Dermis microvascular lymphatic vessel endothelial cell (primary cell): ENCODE results near the gene FES. TPM values are rescaled to one million over a fixed set of nuclear protein-coding genes. Genes with fewer than 3 reads are reported as not detected.
"Not testable (repeated sequence)": the region's sequence is repeated elsewhere in the genome, so short reads cannot be mapped to it uniquely, and the experiment has no call there.

Experiments used
- DNase-seq, 2 donors: peaks; one replicate each; pipeline versions ENCODE4 v3.0.0 to v3.0.0-alpha.2; 2010; ENCODE audit warnings: low read depth in 2 of 2
- total RNA-seq: library from RNA; depleted of rRNA; stranded (reverse); fragments of >200 nt; gene quantifications from 2 replicates; pipeline ENCODE4 v1.2.1, GENCODE V29; 2014

Gene FES
- total RNA-seq, 1 donor from 2014 or later, result 55.7 TPM

DNA sequence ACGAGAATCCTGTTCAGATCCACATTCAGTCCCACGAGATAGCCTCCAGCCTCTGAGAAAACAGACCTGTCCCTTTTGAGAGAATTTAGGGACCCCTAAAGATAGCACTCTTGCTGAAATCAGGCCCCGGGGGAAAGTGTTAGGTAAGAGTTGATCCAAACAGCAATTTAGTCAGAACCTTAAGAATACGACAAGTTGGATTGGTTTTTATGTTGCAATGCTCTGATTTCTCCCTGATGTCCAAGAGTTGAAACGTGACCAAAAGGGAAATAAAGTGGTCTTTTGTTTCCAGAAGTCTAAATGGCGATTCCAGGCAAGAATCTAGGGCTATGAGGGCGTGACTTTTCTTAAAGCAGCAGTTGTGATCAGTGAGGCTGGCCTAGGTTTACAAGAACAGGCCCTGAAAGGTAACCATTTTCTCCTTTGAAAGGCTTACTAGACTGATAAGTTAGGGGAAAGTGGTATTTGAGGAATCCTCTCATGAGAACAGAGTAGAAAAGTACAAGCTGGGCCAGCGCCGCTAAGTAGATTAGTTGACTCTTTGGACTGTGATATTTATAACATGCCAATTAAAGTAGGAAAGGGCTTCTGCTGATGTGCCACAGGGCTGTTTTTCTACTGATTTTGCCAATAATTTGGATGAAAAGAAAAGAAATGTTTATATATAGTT, 23.7 kb downstream of the FES start:
- no peak for DNase-seq

DNA sequence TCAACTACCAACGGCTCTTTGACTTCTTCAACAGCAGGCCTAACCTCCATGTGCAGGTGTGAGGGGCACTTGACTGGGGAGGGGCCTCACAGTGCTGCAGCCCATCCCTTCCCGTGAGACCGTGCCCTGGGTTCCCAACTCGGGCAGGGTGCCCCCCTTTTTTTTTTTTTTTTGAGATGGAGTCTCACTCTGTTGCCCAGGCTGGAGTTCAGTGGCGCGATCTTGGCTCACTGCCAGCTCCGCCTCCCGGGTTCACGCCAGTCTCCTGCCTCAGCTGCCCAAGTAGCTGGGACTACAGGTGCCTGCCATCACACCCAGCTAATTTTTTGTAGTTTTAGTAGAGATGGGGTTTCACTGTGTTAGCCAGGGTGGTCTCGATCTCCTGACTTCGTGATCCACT, 25.1 kb downstream of the FES start:
- not testable (repeated sequence) for DNase-seq

DNA sequence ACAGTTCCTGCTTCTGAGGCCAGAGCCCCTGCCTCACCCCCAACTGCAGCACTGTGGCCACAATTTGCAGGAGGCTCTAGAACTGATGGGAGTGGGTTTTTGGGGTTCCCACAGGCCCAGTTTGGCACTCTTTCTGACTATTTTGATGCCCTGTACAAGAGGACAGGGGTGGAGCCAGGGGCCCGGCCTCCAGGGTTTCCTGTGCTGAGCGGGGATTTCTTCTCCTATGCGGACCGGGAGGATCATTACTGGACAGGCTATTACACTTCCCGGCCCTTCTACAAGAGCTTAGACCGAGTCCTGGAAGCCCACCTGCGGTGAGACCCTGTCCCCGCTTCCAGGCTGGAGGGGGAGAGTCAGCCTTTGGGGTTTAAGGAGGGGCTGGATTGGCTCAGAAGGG, 25.7 kb downstream of the FES start:
- DNase-seq, result no peak

DNA sequence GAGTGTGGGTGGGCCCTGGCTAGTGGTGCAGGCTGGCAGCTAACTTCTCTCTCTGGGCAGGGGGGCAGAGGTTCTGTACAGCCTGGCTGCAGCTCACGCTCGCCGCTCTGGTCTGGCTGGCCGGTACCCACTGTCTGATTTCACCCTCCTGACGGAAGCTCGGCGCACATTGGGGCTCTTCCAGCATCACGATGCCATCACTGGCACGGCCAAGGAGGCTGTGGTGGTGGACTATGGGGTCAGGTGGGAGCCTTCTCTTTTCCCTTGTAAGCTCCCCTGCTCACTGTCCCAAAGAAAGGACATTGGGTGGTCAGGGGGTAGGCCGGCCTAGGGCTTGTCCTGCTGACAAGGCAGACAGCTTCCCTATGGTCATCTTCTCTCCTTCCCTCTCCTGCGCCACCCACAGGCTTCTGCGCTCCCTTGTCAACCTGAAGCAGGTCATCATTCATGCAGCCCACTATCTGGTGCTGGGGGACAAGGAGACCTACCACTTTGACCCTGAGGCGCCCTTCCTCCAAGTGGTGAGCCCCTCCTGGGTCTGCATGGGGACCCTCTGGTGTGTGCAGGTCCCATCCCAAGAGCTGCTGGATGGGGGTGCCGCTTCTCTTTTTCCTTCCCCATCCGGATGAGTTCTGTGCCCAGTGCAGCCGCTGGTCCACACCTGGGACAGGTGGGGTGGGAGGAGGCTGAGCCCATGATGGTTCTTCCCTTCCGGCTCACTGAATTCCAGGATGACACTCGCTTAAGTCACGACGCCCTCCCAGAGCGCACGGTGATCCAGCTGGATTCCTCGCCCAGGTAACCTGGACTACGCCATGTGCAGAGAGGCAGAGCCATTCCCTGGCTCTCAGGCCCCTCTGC, 26.4 kb downstream of the FES start:
- DNase-seq, result no peak

DNA sequence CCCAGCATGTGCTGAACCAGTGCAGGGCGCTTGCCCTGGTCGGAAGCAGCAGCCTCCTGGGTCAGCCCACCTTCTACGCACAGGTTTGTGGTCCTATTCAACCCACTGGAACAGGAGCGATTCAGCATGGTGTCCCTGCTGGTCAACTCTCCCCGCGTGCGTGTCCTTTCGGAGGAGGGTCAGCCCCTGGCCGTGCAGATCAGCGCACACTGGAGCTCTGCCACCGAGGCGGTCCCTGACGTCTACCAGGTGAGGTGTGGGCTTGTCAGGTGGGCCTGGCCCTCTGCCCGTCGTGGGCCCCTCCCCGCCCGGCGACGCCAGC, 27.0 kb downstream of the FES start:
- DNase-seq, result no peak

DNA sequence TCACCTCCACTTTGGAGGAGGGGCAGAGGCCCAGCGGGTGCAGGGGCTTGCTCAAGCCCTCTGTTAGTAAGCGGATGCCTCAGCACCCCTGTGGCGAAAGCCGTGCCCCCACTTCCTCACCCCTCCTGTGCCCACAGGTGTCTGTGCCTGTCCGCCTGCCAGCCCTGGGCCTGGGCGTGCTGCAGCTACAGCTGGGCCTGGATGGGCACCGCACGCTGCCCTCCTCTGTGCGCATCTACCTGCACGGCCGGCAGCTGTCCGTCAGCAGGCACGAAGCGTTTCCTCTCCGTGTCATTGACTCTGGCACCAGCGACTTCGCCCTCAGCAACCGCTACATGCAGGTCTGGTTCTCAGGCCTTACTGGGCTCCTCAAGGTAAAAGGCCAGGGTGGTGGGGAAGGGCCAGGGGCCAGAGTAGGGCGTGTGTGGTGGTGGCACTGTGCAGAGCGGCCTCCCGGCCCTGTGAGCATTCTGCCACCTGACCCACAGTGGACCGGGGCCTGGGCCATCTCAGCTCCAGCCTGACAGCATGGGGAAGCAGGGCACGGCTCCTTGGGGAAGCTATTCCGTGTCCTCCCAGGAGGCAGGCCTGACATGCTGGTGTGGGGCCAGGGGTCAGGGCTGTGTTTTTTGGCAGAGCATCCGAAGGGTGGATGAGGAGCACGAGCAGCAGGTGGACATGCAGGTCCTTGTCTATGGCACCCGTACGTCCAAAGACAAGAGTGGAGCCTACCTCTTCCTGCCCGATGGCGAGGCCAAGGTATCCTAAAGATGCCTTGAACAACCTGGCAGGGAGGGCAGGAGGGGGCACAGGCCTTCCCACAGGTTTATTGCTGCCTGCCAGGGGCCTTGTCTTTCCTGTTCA, 27.8 kb downstream of the FES start:
- no peak for DNase-seq

DNA sequence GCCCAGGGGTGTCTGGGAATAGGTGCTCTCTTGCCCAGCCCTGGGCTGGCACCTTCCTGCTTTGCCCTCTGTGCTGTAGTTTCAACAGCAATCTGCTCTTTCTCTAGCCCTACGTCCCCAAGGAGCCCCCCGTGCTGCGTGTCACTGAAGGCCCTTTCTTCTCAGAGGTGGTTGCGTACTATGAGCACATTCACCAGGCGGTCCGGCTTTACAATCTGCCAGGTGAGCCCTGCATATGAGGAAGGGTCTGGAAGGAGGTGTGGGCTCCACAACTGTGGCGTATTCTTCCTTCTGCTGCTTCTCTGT, 28.4 kb downstream of the FES start:
- no peak for DNase-seq

DNA sequence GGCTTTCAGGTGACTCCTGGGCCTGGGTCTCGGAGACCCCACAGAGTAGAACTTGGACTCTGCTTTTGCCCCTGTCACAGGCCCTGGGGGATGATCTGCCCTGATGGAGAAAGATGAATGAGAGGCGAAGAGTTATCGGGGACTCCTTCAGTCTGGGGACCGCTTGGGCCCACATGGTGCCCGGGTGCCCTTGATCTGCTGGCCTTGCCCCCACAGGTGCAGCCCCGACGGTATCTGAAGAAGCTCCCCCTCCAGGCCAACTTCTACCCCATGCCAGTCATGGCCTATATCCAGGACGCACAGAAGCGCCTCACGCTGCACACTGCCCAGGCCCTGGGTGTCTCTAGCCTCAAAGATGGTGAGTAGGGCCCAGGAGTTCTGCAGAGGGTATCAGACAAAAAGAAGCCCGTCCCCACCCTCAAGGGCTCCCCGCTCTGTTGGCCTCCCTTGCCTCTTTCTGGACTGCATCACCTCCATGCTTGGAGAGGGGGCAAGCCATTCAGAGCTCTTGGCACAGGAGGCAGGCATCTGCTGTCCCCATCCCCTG, 29.2 kb downstream of the FES start:
- DNase-seq, result no peak

DNA sequence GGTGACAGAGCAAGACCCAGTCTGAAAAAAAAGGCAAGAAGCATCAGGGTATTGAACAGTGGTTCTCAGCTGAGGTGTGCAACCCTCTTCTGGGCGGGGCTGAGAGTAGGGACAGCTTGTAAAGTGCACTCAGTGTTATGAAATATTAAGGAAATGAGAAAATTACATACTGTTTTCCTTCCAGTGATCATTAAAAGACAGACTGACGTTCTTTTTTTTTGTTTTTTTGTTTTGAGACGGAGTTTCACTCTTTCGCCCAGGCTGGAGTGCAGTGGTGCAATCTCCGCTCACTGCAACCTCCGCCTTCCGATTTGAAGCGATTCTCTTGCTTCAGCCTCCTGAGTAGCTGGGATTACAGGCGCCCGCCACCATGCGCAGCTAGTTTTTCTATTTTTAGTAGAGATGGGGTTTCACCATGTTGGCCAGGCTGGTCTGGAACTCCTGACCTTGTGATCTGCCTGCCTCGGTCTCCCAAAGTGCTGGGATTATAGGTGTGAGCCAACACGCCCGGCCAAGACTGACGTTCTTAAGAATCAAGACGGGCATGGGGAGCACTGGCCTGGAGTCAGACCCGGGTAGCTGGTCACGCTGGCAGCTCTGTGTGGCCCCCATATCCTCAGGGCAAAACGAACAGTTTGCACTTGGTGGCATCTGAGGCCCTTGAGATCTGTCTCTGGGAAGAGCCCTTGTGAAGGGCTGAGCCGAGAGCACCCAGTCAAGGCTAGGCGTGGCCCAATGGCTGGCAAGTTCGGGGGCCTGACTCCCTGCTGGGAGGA, 30.2 kb downstream of the FES start:
- no peak for DNase-seq

DNA sequence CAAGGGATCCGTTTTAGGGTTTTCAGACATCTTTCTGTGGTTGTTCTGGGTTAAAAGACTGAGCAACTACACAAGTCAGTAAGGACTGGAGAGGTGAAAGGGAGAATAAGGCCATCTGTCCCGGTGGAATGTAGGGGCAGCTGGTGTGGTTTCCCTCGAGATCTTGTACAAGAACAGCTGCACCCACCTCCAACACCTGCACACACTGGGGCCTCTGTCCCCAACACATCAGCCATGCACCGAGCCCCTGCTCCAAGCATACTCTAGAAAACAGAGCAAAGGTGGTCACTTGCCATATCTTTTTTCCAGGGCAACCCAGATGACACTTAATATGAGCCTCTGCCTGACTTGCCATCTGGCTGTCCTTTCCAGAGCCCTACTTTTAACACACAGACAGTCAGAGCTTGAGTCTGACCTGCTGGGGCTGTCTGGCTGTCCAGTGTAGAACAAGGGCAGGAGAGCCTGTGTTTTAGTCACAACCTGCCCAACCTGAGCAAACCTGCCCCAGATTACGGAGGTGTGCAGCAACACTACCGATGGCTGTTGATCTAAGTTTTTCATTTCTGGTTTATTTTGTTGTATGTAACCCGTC, 31.0 kb downstream of the FES start:
- DNase-seq, result no peak

DNA sequence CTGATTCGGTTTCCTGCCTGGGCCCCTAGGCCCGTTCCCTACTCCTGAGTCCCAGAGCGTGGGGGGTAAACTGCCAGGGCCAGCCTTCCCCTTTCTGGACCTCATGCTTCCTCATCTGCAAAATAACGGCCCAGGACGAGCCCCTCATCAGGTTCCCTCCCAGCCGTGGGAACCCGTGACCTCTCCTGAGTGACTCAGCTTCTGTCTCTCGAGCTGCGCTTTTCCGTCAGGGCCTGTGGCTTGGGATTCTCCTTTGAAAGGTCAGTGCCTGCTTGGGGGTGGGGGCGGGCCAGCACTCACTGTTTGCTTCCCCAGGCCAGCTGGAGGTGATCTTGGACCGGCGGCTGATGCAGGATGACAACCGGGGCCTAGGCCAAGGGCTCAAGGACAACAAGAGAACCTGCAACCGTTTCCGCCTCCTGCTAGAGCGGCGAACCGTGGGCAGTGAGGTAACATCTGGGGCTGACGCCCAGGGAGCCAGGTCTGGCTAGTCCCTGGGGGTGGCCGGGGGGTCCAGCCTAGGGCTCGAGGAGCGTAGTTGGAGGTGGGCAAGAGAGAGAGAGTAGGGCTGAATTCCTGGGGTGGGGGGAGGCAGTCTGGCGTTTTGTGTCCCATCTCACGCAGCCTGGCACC, 31.6 kb downstream of the FES start:
- DNase-seq, result no peak

DNA sequence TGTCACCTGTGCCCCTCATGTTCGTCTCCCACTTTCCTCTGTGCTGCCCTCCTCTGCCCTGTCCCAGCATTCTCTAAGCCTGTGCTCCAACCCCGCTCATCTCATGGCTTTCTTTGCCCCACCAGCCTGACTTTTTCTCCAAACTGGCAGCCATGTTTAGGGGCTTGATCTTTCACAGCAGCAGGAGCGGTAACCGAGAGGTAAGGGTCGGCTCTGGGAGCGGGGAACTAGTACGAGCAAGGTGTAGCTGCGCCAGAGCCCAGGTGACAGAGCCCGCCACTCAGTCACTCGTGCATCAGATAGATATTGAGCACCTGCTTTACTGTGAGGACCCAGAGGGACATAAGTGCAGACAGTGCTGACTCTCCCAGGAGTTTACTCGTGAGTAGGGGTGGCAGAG, 32.2 kb downstream of the FES start:
- DNase-seq, result no peak

DNA sequence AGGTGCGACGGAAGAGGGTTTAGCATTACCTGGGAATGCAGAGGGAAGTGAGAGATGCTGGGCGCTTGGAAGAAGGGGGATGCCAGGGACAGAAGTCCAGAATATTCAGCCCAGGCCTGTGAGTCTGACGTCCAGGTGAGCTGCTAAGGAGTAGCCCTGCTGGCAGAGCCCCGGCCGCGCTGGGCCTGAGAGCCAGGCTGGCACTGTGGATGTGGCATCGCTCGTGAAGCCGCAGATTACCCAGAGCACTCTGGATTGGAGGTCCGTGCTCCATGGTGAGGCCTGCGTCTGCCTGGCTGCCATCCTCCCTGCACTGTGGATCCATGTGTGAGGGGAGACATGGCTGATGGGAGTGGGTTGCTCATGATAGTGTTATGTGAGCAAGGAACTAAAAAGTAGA, 33.3 kb downstream of the FES start:
- no peak for DNase-seq

DNA sequence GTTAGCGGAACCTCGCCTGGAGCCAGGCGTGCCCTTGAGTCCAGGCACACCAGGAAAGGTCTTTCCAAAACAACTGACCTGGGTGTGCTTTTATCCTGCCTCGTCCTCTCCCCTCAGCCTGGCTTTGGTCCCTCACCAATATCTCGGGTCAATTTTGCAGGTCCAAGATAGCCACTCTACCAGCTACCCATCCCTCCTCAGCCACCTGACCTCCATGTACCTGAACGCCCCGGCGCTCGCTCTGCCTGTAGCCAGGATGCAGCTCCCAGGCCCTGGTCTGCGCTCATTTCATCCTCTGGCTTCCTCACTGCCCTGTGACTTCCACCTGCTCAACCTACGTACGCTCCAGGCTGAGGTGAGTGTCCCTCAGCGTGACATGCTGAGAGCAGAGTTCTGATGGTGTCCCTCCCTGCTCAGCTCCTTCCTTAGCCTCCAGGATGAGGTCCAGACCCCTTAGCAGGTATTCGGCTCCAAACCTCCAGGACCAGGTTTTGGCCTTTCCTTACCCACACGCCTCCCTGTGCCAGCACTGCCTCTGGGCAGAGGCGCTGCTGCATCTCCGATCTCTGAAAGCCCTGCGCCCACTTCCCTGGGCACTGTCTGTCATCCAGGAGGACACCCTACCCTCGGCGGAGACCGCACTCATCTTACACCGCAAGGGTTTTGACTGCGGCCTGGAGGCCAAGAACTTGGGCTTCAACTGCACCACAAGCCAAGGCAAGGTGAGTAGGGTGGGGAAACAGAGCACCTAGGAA, 33.9 kb downstream of the FES start:
- DNase-seq, result no peak

DNA sequence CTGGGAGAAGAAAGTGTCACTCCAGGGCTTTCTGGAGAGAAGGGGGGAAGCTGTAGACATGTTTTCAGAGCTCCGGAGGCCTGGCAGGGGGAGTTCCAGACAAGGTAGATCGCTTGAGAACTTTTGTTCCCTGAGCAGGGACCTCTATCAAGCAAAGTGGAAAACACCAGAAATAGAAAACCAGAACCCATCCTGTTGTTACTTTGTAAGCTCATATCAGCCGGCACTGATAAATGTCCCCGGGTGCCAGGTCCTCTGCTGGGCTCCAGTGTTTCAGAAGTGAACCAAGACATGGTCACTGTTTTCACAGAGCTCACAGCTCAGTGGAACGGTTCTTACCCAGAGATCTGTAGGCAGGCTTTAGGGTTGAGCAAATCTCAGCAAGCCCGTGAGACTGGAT, 34.5 kb downstream of the FES start:
- no peak for DNase-seq

DNA sequence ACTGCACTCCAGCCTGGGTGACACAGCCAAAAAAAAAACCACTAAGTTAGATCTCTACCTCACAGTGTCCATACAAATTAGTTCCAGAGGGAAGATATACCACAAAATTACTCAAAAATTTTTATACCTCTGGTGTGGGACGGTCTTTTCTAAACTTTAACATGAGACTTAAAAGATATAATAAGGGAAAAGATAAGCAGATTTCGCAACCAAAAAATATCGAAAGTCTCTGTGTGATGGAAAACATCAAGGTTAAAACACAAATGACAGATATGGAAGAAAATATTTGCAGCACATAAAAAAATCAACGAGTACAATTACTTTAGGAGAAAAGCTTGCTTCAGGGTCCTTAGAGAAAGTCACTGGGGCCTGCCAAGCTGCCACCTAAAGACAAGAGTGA, 37.6 kb downstream of the FES start:
- DNase-seq, result no peak

DNA sequence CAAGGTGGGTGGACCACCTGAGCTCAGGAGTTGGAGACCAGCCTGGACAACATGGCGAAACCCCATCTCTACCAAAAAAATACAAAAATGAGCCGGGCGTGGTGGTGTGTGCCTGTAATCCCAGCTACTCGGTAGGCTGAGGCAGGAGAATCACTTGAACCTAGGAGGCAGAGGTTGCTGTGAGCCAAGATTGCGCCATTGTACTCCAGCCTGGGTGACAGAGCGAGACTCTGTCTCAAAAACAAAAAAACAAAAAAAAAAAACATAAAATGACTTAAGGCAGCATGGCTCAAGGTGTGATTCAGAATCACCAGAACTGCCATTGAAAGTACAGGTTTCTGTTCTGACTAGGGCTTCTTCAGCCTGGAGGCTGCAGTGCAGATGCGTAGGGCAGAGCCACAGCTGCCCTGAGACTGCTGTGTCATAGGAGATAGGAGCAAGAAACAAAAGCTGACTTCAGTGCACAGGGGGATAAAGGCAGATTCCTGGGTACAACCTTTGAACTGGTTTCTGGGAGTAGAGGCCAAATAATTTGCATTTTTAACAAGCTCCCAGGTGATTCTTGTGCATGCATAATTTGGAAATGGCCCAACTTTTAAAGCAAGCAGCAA, 38.5 kb downstream of the FES start:
- not testable (repeated sequence) for DNase-seq

DNA sequence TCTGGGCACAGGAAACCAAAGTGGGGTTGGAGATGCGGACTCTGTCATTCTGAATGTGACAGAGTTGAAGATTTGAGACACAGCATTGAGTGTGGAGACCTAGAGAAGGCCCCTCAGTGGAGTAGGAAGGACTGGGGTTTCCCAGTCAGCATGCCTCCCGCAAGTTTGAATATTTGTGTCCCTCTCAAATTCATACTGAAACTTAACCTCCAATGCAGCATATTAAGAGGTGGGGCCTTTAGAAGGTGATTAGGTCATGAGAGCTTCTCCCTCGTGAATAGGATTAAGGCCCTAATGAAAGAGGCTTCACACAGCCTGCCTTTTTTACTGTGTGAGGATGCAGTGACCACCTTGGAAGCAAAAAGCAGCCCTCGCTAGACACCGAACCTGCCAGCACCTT, 40.1 kb downstream of the FES start:
- no peak for DNase-seq

DNA sequence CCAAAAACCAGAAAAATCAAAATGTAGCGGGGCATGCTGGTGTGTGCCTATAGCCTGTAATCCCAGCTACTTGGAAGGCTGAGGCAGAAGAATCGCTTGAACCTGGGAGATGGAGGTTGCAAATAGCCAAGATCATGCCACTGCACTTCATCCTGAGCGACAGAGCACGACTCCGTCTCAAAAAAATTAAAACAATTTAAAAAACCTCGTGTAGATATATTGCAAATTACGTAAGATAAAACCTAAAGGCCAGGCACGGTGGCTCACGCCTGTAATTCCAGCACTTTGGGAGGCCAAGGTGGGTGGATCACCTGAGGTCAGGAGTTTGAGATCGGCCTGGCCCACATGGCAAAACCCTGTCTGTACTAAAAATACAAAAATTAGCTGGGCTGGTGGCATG, 42.5 kb downstream of the FES start:
- not testable (repeated sequence) for DNase-seq
